ENCODE data around the gene KCNT2. TPM values are rescaled to one million over a fixed set of nuclear protein-coding genes. Genes with fewer than 3 reads are reported as not detected.

Gene KCNT2
- total RNA-seq, 1 donor from 2014 or later = not detected

- ChIA-PET CTCF (no interaction called here), POLR2A (no interaction called here)
- H3K9me3 Mint-ChIP-seq = peaks cover 6% of the 10 kb centered on the region
- no peak overlapping the region for H3K4me3 Mint-ChIP-seq
- intact Hi-C loops (cut with micrococcal nuclease) = no loop called here
- no peaks in the 10 kb centered on the region for H3K27me3 Mint-ChIP-seq
- ATAC-seq (ENCODE audit: low read depth) (no peak), DNase-seq (no peak)
- no peaks in the 10 kb centered on the region for H3K36me3 Mint-ChIP-seq (ENCODE audit: low read depth)
- no peaks in the 10 kb centered on the region for H3K4me1 Mint-ChIP-seq
- TF ChIP-seq CTCF (IDR thresholded peaks at IDR 0.05) = no peak
- H3K27ac Mint-ChIP-seq = no peak overlapping the region
These were observed 223.1 kb downstream of the KCNT2 start for GRCh38 chr1:196385109-196385508.

- no peak for DNase-seq
- ChIA-PET POLR2A (no interaction called here), CTCF (no interaction called here)
- no peak overlapping the region for H3K27ac Mint-ChIP-seq
- intact Hi-C loops (cut with micrococcal nuclease) = no loop called here
- H3K27me3 Mint-ChIP-seq = no peaks in the 10 kb centered on the region
- no peak overlapping the region for H3K4me3 Mint-ChIP-seq
- no peak for ATAC-seq (ENCODE audit: low read depth)
- H3K4me1 Mint-ChIP-seq = no peaks in the 10 kb centered on the region
- H3K36me3 Mint-ChIP-seq (ENCODE audit: low read depth) = no peaks in the 10 kb centered on the region
- peaks cover 2% of the 10 kb centered on the region for H3K9me3 Mint-ChIP-seq
- no peak for TF ChIP-seq CTCF (IDR thresholded peaks at IDR 0.05)
These were observed 225.9 kb downstream of the KCNT2 start for GRCh38 chr1:196382383-196382782.

- no peak for TF ChIP-seq CTCF (IDR thresholded peaks at IDR 0.05)
- H3K4me3 Mint-ChIP-seq = no peak overlapping the region
These were observed 226.7 kb downstream of the KCNT2 start for GRCh38 chr1:196381544-196381943.

GRCh38 chr1:196380316-196380715, 227.9 kb downstream of the KCNT2 start:
- intact Hi-C loops (cut with micrococcal nuclease) = no loop called here
- no peak overlapping the region for H3K27ac Mint-ChIP-seq
- CTCF ChIA-PET = no interaction called here
- peaks cover 2% of the 10 kb centered on the region for H3K9me3 Mint-ChIP-seq
- DNase-seq = no peak
- H3K36me3 Mint-ChIP-seq (ENCODE audit: low read depth) = no peaks in the 10 kb centered on the region
- no peak for TF ChIP-seq CTCF (IDR thresholded peaks at IDR 0.05)
- no peaks in the 10 kb centered on the region for H3K27me3 Mint-ChIP-seq
- no peak for ATAC-seq (ENCODE audit: low read depth)
- no peak overlapping the region for H3K4me3 Mint-ChIP-seq
- H3K4me1 Mint-ChIP-seq = no peaks in the 10 kb centered on the region
- POLR2A ChIA-PET = no interaction called here

More at GRCh38 chr1:196381544-196381943, 226.7 kb downstream of the KCNT2 start:
- ATAC-seq (ENCODE audit: low read depth) = no peak
- intact Hi-C loops (cut with micrococcal nuclease) = no loop called here
- no peak for DNase-seq
- H3K27me3 Mint-ChIP-seq = no peaks in the 10 kb centered on the region
- H3K27ac Mint-ChIP-seq = no peak overlapping the region
- ChIA-PET POLR2A (no interaction called here), CTCF (no interaction called here)
- H3K36me3 Mint-ChIP-seq (ENCODE audit: low read depth) = no peaks in the 10 kb centered on the region
- H3K9me3 Mint-ChIP-seq = peaks cover 2% of the 10 kb centered on the region
- H3K4me1 Mint-ChIP-seq = no peaks in the 10 kb centered on the region

- Mint-ChIP-seq H3K4me1 (no peaks in the 10 kb centered on the region), H3K4me3 (no peak overlapping the region), H3K27ac (no peak overlapping the region), H3K36me3 (ENCODE audit: low read depth) (no peaks in the 10 kb centered on the region), H3K27me3 (no peaks in the 10 kb centered on the region), H3K9me3 (peaks cover 2% of the 10 kb centered on the region)
- DNase-seq (no peak), ATAC-seq (ENCODE audit: low read depth) (no peak)
- intact Hi-C loops (cut with micrococcal nuclease) = no loop called here
- no peak for TF ChIP-seq CTCF (IDR thresholded peaks at IDR 0.05)
- CTCF ChIA-PET = no interaction called here
- POLR2A ChIA-PET = no interaction called here
These were observed 230.4 kb downstream of the KCNT2 start for GRCh38 chr1:196377811-196378210.

All from activated B cell treated with CpG ODN at 0.5 μM for 24 hours (primary cell).